Measurements from ENCODE around the gene TTC39C.
"Not testable (repeated sequence)": the region's sequence is repeated elsewhere in the genome, so short reads cannot be mapped to it uniquely, and the experiment has no call there.

The TTC39C gene

DNA sequence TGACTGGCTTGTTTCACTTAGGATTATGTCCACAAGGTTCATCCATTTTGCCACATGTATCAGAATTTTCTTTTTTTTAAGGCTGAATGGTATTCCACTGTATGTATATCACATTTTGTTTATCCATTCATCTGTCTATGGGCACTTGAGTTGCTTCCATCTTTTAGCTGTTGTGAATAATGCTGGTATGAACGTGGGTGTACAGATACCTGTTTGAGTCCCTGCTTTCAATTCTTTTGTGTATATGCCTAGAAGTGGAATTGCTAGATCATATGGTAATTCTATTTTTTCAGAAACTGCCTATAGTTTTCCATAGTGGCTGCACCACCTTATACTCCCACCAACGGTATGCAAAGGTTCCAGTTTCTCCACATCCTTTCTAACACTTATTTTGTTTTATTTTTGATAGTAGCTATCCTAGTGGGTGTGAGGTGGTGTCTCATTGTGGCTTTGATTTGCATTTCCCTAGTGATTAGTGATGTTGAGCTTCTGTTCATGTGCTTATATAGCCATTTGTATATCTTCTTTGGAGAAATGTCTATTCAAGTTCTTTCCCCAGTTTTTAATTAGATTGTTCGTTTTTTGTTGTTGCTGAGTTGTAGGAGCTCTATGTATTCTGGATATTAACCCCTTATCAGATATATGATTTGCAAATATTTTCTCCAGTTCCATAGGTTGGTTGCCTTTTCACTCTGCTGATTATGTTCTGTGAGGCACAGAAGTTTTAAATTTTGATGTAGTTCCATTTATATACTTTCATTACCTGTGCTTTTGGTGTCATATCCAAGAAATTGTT lies 40.7 kb downstream of the TTC39C start:
- no peak for DNase-seq

DNA sequence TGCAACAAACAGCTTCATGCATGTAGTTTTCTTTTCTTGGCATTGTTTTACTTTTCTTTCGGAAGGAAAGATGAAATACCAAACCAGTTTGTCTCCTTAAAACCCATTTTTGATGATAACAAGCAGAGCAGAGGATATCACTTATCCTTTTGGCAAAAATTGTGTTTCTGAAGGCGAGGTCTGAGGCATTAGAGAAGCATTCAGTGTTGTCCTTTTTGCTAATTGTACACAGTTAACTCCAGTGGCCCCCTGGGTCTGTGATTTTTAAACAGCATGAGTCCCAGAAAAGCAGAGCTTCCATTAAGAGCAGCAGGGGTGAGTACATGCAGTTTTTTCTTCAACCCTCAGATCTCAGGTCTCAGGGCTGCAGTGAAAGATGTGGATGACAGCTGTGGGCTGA lies 41.3 kb downstream of the TTC39C start:
- DNase-seq: no peak

DNA sequence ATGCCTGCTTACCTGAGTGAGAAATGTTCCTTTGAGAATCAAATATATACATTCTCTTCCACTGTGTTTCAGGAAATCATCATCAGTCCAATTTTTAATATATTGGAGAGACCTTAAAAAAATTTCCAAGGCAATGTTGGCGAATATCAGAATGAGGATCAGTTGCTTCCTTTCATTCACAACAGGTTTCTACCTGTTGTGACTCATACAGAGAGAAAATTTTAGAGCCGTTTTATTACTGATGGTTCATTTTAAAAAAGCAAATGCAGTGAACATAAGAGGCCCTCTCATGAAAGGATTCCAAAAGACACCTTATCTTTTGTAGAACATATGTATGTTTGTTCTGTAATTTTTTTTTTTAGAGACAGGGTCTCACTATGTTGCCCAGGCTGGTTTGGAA lies 42.0 kb downstream of the TTC39C start:
- no peak for DNase-seq

DNA sequence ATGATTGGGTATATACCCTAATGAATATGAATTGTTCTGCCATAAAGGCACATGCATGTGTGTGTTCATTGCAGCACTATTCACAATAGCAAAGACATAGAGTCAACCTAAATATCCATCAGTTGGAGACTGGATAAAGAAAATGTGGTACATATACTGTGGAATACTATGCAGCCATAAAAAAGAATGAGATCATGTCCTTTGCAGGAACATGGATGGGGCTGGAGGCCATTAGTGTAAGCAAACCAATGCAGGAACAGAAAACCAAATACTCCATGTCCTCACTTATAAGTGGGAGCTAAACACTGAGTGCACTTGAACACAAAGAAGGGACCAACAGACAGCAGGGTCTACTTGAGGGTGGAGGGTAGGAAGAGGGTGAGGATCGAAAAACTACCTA lies 43.2 kb downstream of the TTC39C start:
- no peak for DNase-seq

DNA sequence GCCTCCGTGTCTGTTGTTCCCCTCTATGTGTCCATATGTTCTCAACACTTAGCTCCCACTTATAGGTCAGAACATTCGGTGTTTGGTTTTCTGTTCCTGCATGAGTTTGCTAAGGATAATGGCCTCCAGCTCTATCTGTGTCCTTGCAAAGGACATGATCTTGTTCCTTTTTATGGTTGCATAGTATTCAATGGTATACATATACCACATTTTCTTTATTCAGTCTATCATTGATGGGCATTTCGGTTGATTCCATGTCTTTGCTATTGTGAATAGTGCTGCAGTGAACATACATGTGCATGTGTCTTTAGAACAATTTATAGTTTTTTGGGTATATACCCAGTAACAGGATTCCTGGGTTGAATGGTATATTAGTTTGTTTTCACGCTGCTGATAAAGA lies 44.8 kb downstream of the TTC39C start:
- not testable (repeated sequence) for DNase-seq

DNA sequence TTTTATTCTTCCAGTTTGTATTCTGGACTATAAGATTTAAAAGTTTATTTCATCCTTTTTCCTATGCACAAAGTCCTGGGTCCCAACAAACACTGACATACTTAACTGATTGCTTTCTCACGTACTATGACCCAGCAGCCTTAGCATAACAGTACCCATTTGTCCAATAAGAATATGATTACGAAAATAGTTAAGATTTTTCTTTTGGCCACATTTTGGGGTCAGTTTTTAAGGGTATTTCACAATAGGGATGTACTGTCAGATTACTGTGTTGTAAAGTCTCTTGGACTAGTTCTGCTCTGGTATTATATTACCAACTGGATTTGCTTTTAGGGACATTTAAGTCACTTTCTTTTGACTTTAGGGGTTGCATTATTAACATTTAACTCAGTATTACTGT lies 46.1 kb downstream of the TTC39C start:
- DNase-seq: no peak

DNA sequence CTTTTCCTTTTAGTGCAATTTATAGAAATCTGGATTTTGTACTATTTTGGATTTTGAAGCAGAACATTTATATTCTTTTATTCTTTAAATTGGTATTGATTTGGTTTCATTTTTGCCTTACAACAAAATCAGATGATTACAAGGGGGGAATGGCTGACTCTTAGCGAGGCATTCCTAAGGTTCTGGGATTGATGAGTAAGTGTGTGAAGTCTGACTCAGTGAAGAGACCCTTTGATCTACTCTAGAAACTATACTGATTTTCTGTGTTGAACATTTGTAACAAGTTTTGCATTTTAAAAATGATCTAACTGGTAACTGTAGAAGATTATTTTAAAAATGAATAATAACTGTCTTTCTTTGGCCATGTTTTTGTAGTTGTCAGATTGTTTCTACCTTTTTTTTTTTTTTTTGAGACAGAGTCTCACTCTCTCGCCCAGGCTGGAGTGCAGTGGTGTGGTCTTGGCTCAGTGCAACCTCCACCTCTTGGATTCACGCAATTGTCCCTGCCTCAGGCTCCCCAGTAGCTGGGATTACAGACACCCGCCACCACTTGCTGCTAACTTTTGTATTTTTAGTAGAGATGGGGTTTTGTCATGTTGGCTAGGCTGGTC lies 48.7 kb downstream of the TTC39C start:
- DNase-seq: no peak

DNA sequence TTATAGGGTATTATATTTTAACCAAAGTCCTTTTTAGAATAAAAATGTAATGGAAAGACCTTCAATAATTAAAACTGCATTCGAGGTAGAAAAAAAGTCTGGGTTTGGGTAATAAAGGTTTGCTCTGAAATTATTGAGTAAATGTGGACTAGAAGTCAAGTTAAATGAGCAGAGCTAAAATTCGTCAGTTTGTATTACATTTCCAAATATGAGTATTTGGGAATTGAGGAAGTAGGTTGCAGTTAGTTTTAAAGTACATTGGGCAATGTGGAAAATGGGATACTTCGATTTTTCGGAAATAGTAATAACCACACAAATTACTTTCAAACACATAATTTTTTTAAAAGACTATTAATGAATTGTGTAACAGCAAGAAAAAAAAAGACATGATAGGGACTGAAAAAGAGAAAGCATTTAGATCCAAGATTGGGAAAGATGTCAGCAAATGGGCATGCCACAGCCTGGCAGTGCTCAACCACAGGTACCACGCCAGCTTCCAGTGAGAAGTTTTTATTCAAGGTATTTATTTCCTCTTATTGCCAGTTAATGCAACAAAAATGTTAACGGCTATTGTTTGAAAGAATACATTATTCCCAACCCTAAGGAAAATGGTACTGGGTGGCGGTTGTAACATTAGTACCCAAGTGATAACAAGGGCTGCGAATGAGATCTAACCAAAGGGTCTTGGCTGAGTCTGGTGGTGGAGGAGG lies 50.0 kb downstream of the TTC39C start:
- no peak for DNase-seq

DNA sequence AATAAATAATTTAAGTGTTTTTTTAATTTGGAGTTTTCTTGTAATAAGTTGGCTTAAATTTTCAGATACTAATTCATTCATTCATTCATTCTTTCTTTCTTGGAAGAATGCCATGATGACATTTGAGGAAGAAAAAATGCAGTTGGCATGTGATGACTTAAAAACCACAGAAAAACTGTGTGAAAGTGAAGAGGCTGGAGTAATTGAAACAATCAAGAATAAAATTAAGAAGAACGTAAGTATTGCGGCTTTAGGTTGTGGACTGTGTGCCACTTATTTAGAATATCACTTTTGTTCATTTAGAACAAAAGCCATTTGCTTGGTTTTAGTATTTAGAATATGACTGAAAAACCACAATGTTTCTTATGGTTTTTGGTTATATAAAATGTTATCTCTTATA lies 51.4 kb downstream of the TTC39C start:
- no peak for DNase-seq

DNA sequence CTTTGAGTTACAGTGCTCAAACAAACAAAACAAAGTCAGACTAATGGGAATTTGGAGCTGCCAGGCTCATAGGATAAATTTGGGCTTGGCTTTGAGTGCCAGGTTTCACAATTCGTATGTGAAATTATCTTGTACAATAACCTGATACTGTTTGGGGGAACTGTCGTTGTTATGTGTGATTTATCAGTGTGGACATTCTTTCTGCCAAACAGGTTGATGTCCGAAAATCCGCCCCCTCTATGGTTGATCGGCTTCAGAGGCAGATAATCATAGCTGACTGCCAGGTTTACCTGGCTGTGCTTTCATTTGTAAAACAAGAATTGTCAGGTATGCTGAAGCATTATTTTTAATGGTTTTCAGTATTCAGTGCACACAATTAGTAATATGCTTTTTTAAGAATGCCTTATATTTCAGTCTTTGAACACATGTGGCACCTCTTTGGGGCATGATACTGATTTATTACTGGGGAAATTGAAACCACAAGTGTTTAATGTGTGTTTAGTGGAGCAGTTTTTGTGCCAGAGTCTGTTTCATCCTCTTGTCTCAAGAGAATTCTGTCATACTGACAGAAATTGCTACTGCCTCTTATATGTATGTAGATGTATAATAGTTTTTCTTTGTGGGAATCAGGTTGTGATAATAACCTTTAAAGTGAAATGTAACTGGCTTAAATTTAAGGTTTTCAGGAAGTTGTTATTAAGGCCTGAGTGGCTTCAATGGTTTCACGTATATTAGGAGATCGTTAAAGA lies 54.6 kb downstream of the TTC39C start:
- DNase-seq: no peak

DNA sequence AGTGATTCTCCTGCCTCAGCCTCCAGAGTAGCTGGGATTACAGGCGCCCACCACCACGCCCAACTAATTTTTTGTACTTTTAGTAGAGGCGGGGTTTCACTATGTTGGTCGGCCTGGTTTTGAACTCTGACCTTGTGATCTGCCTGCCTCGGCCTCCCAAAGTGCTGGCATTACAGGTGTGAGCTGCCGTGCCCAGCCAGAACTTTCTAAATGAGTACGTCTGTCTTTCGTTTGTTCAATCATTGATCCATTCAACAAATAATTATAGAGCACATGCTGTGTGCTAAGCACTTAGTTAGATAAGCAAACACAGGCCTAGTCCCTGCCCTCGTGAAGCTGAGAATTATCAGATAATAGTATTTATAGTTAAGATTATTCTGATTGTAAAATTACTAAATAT lies 56.5 kb downstream of the TTC39C start:
- DNase-seq: no peak

DNA sequence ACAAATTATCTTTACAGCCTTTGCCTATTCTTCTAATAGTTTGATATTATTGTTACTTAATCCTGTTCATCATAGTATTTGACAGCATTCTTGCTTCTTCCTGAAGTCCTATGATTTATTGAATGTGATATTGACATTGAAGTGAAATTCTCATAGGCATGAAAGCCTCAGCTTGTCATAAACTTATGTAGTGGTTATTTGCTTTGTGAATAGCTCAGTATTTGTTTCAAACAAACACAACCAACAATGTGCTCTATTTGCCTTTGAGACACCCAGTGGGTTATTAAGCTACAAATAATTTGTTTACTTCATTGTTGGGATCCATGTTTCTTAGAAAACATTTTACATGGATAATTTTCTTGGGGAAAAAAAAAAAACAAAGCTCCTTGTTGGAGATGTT lies 57.2 kb downstream of the TTC39C start:
- no peak for DNase-seq

DNA sequence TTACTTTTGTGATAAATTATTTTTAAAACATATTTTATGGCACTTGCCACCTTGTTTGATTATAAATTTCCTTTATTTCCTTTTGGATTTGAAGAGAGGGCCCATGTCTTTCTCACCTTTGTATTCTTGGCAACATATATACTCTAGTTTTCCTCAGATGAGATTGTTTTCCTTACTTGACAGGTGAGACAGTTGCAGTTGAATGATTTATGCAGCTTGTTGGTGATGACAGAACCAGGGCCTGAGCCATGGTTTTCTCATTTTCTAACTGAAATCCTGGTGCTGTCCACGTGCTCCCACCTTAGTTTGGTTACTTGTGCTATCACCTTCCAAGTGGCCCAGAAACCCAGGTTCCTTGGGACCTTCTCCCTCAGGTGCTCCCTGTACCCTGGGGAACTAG lies 58.2 kb downstream of the TTC39C start:
- no peak for DNase-seq

DNA sequence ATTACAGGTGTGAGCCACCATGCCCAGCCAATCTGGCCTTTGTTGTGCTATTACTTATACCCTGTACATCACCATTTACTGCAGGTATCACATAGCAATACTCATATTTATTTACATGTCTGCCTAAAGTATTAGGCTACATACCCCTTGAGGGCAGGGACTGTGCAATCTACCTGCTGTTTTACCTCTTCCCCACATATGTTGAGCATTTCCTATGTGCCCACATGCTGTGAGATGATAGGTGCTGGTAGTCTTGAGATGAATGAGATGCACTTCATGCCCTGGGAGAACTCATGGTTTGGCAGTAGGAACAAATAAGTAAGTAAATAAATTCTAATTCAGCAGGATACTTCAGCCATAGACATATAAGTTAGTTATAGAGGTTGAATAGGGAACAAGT lies 59.2 kb downstream of the TTC39C start:
- no peak for DNase-seq

DNA sequence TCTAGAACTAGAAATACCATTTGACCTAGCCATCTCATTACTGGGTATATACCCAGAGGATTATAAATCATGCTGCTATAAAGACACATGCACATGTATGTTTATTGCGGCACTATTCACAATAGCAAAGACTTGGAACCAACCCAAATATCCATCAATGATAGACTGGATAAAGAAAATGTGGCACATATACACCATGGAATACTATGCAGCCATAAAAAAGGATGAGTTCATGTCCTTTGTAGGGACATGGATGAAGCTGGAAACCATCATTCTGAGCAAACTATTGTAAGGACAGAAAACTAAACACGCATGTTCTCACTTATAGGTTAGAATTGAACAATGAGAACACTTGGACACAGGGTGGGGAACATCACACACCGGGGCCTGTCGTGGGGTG lies 60.2 kb downstream of the TTC39C start:
- not testable (repeated sequence) for DNase-seq

DNA sequence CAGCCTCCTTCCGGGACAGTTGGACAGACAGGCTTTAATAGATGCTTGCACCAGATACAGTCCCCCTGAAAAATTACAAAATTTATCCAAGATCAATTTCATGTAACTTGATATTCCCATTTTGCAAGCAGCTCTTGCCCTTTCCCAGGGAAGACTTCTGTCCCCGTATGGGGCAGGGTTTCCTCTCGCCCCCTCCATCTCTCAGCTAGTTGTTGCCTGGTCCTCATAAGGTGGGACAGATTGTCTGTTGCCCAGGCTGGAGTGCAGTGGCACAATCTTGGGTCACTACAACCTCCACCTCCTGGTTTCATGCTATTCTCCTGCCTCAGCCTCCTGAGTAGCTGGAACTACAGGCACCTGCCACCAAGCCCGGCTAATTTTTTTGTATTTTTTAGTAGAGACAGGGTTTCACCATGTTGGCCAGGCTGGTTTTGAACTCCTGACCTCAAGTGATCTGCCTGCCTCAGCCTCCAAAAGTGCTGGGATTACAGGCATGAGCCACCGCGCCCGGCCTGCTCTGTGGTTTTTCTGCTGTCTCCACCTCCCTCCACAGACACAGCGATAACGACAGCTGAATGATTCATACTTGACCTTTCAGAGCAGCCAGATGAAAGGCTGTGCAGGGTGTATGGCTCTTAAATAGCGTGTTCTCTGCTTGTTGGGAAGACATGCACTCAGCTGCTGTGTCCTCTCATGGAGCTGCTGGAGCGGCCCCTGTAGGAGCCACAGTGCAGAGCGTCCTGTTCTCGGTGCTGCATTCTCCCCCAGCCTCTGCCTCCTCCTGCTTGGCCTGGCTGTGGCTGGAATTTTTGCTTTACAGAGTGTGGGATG lies 61.4 kb downstream of the TTC39C start:
- DNase-seq: peak; percentile 51

DNA sequence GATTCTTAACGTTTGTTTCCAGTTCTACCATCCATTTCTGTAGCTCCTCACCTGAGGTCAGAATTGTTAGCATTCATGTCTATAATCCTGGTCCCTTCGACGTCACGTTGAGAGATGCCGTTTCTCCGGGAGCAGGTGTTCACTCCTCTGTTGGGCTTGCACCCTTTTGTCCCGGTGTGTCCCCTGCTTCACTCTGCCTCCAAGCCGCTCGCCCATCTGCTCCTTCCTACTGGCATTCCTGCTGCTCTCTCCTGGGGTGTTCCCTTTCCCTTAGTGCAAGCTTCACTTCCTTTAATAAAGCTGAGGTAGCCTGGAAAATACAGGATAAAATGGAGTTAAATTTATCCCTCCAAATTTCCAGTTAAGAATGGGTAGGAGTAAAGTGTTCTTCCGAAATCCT lies 62.4 kb downstream of the TTC39C start:
- DNase-seq: no peak

DNA sequence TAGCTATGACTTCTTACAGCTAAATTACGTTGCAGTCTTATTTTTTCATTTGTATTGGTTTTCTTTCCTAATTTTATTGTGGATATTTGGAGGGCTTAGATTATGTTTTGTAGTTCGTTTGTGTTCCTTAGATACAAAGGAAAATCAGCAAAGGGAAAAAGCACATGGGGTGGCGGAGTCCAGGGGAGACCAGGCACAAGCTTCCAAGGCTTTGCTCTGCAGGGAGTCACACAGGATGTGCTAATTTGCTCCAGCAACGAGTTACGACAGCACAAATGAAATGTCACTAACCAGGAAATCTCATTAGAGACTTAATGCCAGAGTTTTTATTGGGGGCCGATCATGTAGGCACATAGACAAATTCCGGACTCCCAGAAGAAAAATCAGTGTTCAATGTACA lies 63.8 kb downstream of the TTC39C start:
- DNase-seq: no peak

DNA sequence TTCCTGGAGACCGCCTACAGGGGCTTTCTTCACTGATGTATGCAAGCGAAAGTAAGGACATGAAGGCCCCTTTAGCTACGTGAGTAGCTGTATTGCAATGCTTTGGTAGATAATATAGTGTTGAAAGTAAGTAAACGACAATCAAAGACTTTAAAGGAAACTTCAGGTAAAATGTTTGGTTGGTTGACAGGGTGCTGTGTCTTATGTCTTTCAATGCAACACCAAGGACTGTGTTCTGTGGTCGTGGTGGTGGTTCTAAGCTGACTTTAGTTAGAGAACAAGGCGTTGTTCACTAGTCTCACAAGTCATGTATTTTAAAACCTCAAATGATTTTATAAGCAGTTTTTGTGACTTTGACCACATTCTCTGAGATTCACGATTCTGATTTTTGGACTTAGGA lies 66.3 kb downstream of the TTC39C start:
- no peak for DNase-seq

DNA sequence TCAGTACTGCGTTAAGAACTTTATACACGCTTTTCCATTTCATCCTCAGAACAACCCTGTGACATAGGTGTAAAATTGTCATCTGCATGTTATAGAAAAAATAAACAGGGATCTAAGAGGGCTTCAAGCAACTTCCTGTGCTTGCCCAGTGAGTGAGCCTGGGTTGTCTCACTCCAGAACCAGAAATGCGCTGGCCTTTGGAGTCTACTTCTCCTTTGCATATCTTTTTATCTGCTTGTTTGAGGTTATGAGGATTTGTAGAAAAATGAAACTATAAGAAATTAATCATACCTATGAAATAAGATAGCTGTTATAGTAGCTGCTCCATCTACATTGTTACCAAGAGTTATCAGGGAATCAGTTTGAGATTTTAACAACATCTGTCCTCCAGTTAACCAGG lies 69.0 kb downstream of the TTC39C start:
- no peak for DNase-seq

DNA sequence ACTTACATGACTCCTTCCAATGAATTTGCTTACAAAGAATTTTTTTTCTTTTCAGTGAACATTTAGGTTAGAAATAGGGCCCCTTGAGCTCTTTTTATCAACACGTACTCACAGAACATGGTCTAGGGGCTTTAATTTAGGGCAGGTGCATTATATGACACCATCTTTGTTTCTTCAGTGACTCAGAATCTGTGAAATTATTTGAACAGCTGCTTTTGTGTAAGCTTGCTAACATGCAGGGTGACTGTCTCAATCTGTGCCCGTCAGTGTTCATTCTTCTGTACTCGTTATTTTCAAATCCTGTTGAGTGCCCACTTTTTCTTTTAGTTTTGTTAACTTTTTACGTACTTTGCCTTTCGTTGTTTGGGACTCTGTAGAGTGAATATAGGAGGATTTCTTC lies 71.5 kb downstream of the TTC39C start:
- no peak for DNase-seq

DNA sequence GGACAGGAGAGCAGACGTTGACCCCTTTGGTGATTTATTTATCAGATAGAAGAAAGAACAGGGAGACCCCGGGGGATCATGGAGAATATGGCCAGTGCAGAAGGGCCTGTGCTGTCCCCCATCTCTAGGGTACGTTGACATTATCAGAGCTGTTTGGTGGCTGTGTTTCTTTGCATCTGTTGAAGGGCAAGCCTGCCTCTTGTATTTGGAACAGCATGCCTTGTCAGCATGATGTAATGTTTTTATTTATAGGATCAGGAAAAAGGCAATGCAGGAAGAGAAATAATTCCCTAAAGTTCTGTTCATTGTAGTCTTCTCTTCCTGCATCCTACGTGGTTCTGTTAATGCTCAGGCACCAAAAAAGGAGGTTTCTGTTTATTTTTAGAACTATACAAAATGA lies 74.5 kb downstream of the TTC39C start:
- no peak for DNase-seq

Data from right hindlimb (tissue), 1 donor.